Panc1 (cell line): Measurements from ENCODE around the gene SAMM50. TPM values are rescaled to one million over a fixed set of nuclear protein-coding genes. Genes with fewer than 3 reads are reported as not detected.

ENCODE experiments used
- ATAC-seq: fragments of 200-7000 bp; cut with Tn5 transposase; 2 replicates; pipeline ENCODE4 v1.9.1; 2020; ENCODE audit warnings: mild to moderate bottlenecking, moderate library complexity
- BruUV-seq: library from RNA; stranded (reverse); fragments of 400-500 nt; replicated peaks from 2 replicates; lab custom pipeline; 2021; lab: Mats Ljungman, UMichigan
- CTCF ChIA-PET: fragments of 300-600 bp; sonication (Branson Sonifier 250); formaldehyde crosslinking; loops from one replicate; lab custom pipeline; 2022; ENCODE audit warnings: antibody characterized with exemption; lab: Charles Lee
- POLR2A ChIA-PET: fragments of 300-600 bp; sonication (Branson Sonifier 250); formaldehyde crosslinking; loops from one replicate; lab custom pipeline; 2022; ENCODE audit warnings: antibody characterized with exemption; lab: Charles Lee
- DNase-seq: peaks from one replicate; pipeline ENCODE4 v3.0.0-alpha.2; 2010; ENCODE audit warnings: low read depth, low spot score
- H3K27ac ChIP-seq: 2 replicates; pipeline ENCODE4 v1.5.1; 2011; ENCODE audit warnings: mild to moderate bottlenecking, low read length, inconsistent platforms
- H3K27me3 ChIP-seq: fragments of 200-500 bp; sonication (Bioruptor generic); 2 replicates; pipeline ENCODE4 v1.6.0; 2014; ENCODE audit warnings: low read length, inconsistent platforms; ENCODE audit not compliant: control insufficient read depth, insufficient read depth
- H3K36me3 ChIP-seq: fragments of 200-500 bp; sonication (Bioruptor generic); 2 replicates; pipeline ENCODE4 v1.5.1; 2014; ENCODE audit warnings: inconsistent platforms, mild to moderate bottlenecking, low read length, moderate library complexity; ENCODE audit not compliant: control insufficient read depth, insufficient read depth
- H3K4me1 ChIP-seq: 2 replicates; pipeline ENCODE4 v1.5.1; 2011; ENCODE audit warnings: inconsistent platforms, mild to moderate bottlenecking, low read length, moderate library complexity; ENCODE audit not compliant: control insufficient read depth, insufficient read depth
- H3K4me3 ChIP-seq, 2 experiments: 2 replicates each; pipeline ENCODE4 v1.5.1; 2011 to 2012; ENCODE audit warnings: low read depth in 2 of 2, low read length in 2 of 2, mild to moderate bottlenecking in 2 of 2, inconsistent platforms in 1 of 2, moderate library complexity in 1 of 2
- H3K9me3 ChIP-seq: fragments of 200-500 bp; sonication (Bioruptor generic); 2 replicates; pipeline ENCODE4 v1.5.1; 2014; ENCODE audit warnings: low read depth, mild to moderate bottlenecking, inconsistent platforms, low read length, moderate library complexity; ENCODE audit not compliant: control insufficient read depth, insufficient read depth
- POLR2AphosphoS5 ChIP-seq: IDR thresholded peaks from 2 replicates; pipeline ENCODE4 v1.6.1; 2012; ENCODE audit warnings: mild to moderate bottlenecking, low read depth, low read length, moderate library complexity
- REST ChIP-seq, 2 experiments: IDR thresholded peaks; 2 replicates each; pipeline ENCODE4 v1.6.1; 2011 to 2012; ENCODE audit warnings: low read depth in 2 of 2, control low read depth in 1 of 2, low read length in 1 of 2, mild to moderate bottlenecking in 1 of 2, moderate library complexity in 1 of 2; ENCODE audit not compliant: insufficient read depth in 1 of 2
- SIN3A ChIP-seq: IDR thresholded peaks from 2 replicates; pipeline ENCODE4 v1.6.1; 2012; ENCODE audit warnings: low read depth, mild to moderate bottlenecking, low read length, moderate library complexity, borderline replicate concordance; ENCODE audit not compliant: insufficient read depth
- TCF7L2 ChIP-seq: IDR thresholded peaks from 2 replicates; pipeline ENCODE4 v1.6.1; 2011; ENCODE audit warnings: mild to moderate bottlenecking, low read depth, low read length, inconsistent platforms
- in situ Hi-C: cut with HindIII; loops from 2 replicates; pipeline ENCODE4 v1.10.0; 2016; ENCODE audit warnings: low sequenced_read_pairs, low pct_unique_long_range_greater_than_20kb
- intact Hi-C: fragments of 100-400 bp; cut with micrococcal nuclease; formaldehyde crosslinking; loops from one replicate; pipeline ENCODE4 v1.10.0; 2022; ENCODE audit not compliant: unreplicated experiment
- total RNA-seq: library from RNA; stranded (reverse); gene quantifications from one replicate; pipeline ENCODE4 v1.2.1, GENCODE V29; 2021; ENCODE audit not compliant: unreplicated experiment
- TF ChIP-seq, protein P1 (sequence below): fragments of 450-650 bp; IDR thresholded peaks from 2 replicates; pipeline ENCODE4 v1.5.1; 2017; ENCODE audit warnings: mild to moderate bottlenecking

SAMM50 gene
- total RNA-seq, 1 experiment from 2014 or later: 40.5 TPM

DNA sequence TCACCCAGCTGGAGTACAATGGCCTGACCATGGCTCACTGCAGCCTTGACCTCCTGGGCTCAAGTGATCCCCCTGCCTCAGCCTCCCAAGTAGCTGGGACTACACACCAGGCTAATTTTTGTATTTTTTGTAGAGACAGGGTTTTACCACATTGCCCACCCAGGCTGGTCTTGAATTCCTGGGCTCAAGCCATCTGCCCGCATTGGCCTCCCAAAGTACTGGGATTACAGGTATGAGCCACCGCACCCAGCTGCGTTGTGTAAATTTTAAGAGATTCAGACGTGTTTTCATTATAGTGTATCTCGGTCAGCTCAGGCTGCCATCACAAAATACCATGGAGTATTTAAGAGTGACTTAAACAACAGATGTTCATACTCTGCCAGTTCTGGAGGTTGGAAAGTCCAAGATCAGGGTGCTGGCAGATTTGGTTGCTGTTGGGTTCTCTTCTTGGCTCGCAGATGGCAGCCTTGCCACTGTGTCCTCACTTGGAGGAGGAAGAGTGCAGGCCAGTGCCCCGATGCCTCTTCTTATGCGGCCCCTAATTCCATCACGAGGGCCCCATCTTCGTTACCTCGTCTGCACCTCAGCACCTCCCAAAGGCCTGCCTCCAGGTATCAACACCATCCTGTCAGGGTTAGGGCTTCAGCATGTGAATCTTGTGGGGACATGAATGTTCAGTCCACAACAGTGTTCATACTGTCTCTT, 36.2 kb downstream of the SAMM50 start:
- TF ChIP-seq SIN3A: no peak
- TF ChIP-seq, protein P1, sequence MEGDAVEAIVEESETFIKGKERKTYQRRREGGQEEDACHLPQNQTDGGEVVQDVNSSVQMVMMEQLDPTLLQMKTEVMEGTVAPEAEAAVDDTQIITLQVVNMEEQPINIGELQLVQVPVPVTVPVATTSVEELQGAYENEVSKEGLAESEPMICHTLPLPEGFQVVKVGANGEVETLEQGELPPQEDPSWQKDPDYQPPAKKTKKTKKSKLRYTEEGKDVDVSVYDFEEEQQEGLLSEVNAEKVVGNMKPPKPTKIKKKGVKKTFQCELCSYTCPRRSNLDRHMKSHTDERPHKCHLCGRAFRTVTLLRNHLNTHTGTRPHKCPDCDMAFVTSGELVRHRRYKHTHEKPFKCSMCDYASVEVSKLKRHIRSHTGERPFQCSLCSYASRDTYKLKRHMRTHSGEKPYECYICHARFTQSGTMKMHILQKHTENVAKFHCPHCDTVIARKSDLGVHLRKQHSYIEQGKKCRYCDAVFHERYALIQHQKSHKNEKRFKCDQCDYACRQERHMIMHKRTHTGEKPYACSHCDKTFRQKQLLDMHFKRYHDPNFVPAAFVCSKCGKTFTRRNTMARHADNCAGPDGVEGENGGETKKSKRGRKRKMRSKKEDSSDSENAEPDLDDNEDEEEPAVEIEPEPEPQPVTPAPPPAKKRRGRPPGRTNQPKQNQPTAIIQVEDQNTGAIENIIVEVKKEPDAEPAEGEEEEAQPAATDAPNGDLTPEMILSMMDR: no peak
- no peak for TF ChIP-seq POLR2AphosphoS5
- no peak for TF ChIP-seq TCF7L2
- TF ChIP-seq REST (IDR thresholded peaks at IDR 0.05; ENCODE audit: insufficient read depth in 1 of 2, low read depth in 2 of 2, low read length in 1 of 2): no peak
- in situ Hi-C loops (no loop called here), intact Hi-C loops (loop anchor here (5.0 kb wide), 2 partner anchors 96 to 636 kb away; no protein-coding TSS in a partner anchor)
- ATAC-seq: no peak
- no peak for DNase-seq
- POLR2A ChIA-PET: no interaction called here
- Histone ChIP-seq H3K27me3 (no peaks in the 10 kb centered on the region), H3K4me3 (no peak overlapping the region), H3K27ac (no peak overlapping the region), H3K4me1 (no peaks in the 10 kb centered on the region), H3K36me3 (peaks cover 3% of the 10 kb centered on the region; the same call in 1 of the 2 replicates), H3K9me3 (no peaks in the 10 kb centered on the region)
- CTCF ChIA-PET: interaction anchor here (0.6 to 2.6 kb wide), 2 partner anchors 45 to 95 kb away, joined by 3 to 31 read pairs; no protein-coding TSS in a partner anchor
- BruUV-seq: no TSS peak

GRCh38 chr22:43992331-43992821, 37.1 kb downstream of the SAMM50 start:
- in situ Hi-C loops: no loop called here
- Histone ChIP-seq H3K4me3 (no peak overlapping the region), H3K27me3 (no peaks in the 10 kb centered on the region), H3K27ac (no peak overlapping the region), H3K36me3 (peaks cover 3% of the 10 kb centered on the region; the same call in 1 of the 2 replicates), H3K9me3 (no peaks in the 10 kb centered on the region), H3K4me1 (no peaks in the 10 kb centered on the region)
- POLR2A ChIA-PET: no interaction called here
- peak; percentile 56; the same call in 1 of the 2 replicates for ATAC-seq
- intact Hi-C loops: loop anchor here (5.0 kb wide), 2 partner anchors 95 to 635 kb away; no protein-coding TSS in a partner anchor
- no TSS peak for BruUV-seq
- TF ChIP-seq TCF7L2: no peak
- no peak for TF ChIP-seq REST (IDR thresholded peaks at IDR 0.05; ENCODE audit: insufficient read depth in 1 of 2, low read depth in 2 of 2, low read length in 1 of 2)
- TF ChIP-seq, protein P1: no peak
- no peak for DNase-seq
- CTCF ChIA-PET: interaction anchor here (1.7 to 2.6 kb wide), 2 partner anchors 94 to 634 kb away, joined by 4 to 31 read pairs; no protein-coding TSS in a partner anchor
